ENCODE data around the gene NISCH. TPM values are rescaled to one million over a fixed set of nuclear protein-coding genes. Genes with fewer than 3 reads are reported as not detected.

NISCH gene
- total and polyA plus RNA-seq, 7 donors: 14.3 to 33.4 (median 23.6) TPM

DNA sequence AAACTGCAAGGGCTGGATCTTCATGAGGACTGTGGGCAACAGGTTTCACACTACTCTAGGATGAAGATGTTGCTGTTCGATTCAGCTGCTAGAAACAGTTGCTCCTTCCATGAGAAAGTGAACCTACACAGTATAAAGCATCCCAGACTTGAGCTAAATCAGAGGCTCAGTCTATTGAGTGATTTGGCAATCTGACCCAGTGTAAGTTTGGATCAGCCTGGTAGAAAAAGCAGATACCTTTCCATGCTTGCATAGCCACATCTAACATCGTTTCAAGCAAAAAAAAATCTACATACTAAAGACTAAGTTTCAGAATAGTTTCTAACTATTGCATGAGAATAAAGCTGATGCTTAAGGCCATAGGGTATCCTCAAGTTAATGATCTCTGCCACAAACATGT lies 85.6 kb downstream of the NISCH start:
- peaks cover 38% of the 10 kb centered on the region for H3K4me1 ChIP-seq
- 65 to 78% (median 66%) methylated on average over 2 of the region's 2 CpGs for WGBS, 3 donors
- no peaks in the 10 kb centered on the region for H3K27me3 ChIP-seq (ENCODE audit: insufficient read depth in 3 of 3, low read length in 2 of 3)
- intact Hi-C loops (cut with DNase I): no loop called here
- DNase-seq: no peak
- peaks cover 0 to 40% of the 10 kb centered on the region in 2 donors for H3K36me3 ChIP-seq (ENCODE audit: insufficient read depth in 1 of 2, low read depth in 1 of 2)
- H3K4me3 ChIP-seq: no peak overlapping the region
- ATAC-seq: no peak
- no peaks in the 10 kb centered on the region for H3K9me3 ChIP-seq
- TF ChIP-seq, protein P1, sequence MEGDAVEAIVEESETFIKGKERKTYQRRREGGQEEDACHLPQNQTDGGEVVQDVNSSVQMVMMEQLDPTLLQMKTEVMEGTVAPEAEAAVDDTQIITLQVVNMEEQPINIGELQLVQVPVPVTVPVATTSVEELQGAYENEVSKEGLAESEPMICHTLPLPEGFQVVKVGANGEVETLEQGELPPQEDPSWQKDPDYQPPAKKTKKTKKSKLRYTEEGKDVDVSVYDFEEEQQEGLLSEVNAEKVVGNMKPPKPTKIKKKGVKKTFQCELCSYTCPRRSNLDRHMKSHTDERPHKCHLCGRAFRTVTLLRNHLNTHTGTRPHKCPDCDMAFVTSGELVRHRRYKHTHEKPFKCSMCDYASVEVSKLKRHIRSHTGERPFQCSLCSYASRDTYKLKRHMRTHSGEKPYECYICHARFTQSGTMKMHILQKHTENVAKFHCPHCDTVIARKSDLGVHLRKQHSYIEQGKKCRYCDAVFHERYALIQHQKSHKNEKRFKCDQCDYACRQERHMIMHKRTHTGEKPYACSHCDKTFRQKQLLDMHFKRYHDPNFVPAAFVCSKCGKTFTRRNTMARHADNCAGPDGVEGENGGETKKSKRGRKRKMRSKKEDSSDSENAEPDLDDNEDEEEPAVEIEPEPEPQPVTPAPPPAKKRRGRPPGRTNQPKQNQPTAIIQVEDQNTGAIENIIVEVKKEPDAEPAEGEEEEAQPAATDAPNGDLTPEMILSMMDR (IDR thresholded peaks at IDR 0.05): no peak
- H3K27ac ChIP-seq: no peak overlapping the region

Other genes starting within 250 kb of the NISCH start
- gene TLR9, start 230.0 kb upstream of the NISCH start, total RNA-seq: under 1 TPM in 3 of 4 donors, not detected in 1; 0.34 to 0.55 (median 0.41) TPM
- gene TLR9, start 230.0 kb upstream of the NISCH start, polyA plus RNA-seq: under 1 TPM; 0.04 to 0.14 (median 0.08) TPM
- 100 to 1,000 TPM in 3 of 4 donors, 10 to 100 TPM in 1; 74.9 to 224 (median 138) TPM for gene TWF2, start 216.4 kb upstream of the NISCH start, total RNA-seq
- 100 to 1,000 TPM in 1 of 3 donors, 10 to 100 TPM in 2; 19.6 to 160 (median 74.6) TPM for gene TWF2, start 216.4 kb upstream of the NISCH start, polyA plus RNA-seq
- gene PPM1M, start 209.8 kb upstream of the NISCH start, total RNA-seq: 1 to 10 TPM; 2.1 to 7.5 (median 3.9) TPM
- gene PPM1M, start 209.8 kb upstream of the NISCH start, polyA plus RNA-seq: 1 to 10 TPM; 2.5 to 3.3 (median 2.6) TPM
- gene WDR82, start 177.0 kb upstream of the NISCH start, total RNA-seq: 10 to 100 TPM; 62.1 to 93.1 (median 85.5) TPM
- gene WDR82, start 177.0 kb upstream of the NISCH start, polyA plus RNA-seq: 10 to 100 TPM; 46.1 to 96.7 (median 53.4) TPM
- gene GLYCTK, start 167.8 kb upstream of the NISCH start, total RNA-seq: 1 to 10 TPM; 3.0 to 7.2 (median 5.7) TPM
- gene GLYCTK, start 167.8 kb upstream of the NISCH start, polyA plus RNA-seq: 10 to 100 TPM in 1 of 3 donors, 1 to 10 TPM in 2; 3.1 to 16.5 (median 4.2) TPM
- gene DNAH1, start 139.3 kb upstream of the NISCH start, total RNA-seq: 1 to 10 TPM; 2.4 to 4.1 (median 3.0) TPM
- gene DNAH1, start 139.3 kb upstream of the NISCH start, polyA plus RNA-seq: 1 to 10 TPM in 2 of 3 donors, under 1 TPM in 1; 0.77 to 1.8 (median 1.2) TPM
- 10 to 100 TPM; 61.1 to 78.1 (median 70.7) TPM for gene BAP1, start 45.6 kb upstream of the NISCH start, total RNA-seq
- 100 to 1,000 TPM in 1 of 3 donors, 10 to 100 TPM in 2; 65.7 to 104 (median 78.9) TPM for gene BAP1, start 45.6 kb upstream of the NISCH start, polyA plus RNA-seq
- 10 to 100 TPM in 1 of 4 donors, 1 to 10 TPM in 3; 4.2 to 15.5 (median 7.3) TPM for gene PHF7, start 44.9 kb upstream of the NISCH start, total RNA-seq
- gene PHF7, start 44.9 kb upstream of the NISCH start, polyA plus RNA-seq: 10 to 100 TPM in 1 of 3 donors, 1 to 10 TPM in 2; 4.2 to 13.4 (median 4.6) TPM
- 10 to 100 TPM in 2 of 4 donors, 1 to 10 TPM in 2; 6.0 to 13.8 (median 9.5) TPM for gene SEMA3G, start 10.5 kb upstream of the NISCH start, total RNA-seq
- gene SEMA3G, start 10.5 kb upstream of the NISCH start, polyA plus RNA-seq: 1 to 10 TPM; 6.2 to 8.8 (median 6.5) TPM
- gene TNNC1, start 1.6 kb upstream of the NISCH start, total RNA-seq: 1,000 to 10,000 TPM; 5,645 to 6,422 (median 6,257) TPM
- 1,000 to 10,000 TPM; 4,153 to 7,172 (median 6,558) TPM for gene TNNC1, start 1.6 kb upstream of the NISCH start, polyA plus RNA-seq
- 10 to 100 TPM; 29.0 to 47.5 (median 41.9) TPM for gene STAB1, start 39.7 kb downstream of the NISCH start, total RNA-seq
- gene STAB1, start 39.7 kb downstream of the NISCH start, polyA plus RNA-seq: 10 to 100 TPM; 15.9 to 27.4 (median 22.5) TPM
- 10 to 100 TPM in 2 of 4 donors, 1 to 10 TPM in 2; 6.8 to 13.7 (median 10.4) TPM for gene NT5DC2, start 78.3 kb downstream of the NISCH start, total RNA-seq
- gene NT5DC2, start 78.3 kb downstream of the NISCH start, polyA plus RNA-seq: 10 to 100 TPM in 2 of 3 donors, 1 to 10 TPM in 1; 8.8 to 10.5 (median 10.3) TPM
- 10 to 100 TPM; 29.5 to 32.7 (median 31.0) TPM for gene UQCC5, start 81.0 kb downstream of the NISCH start, total RNA-seq
- 10 to 100 TPM; 34.4 to 95.4 (median 67.9) TPM for gene UQCC5, start 81.0 kb downstream of the NISCH start, polyA plus RNA-seq
- gene PBRM1, start 230.3 kb downstream of the NISCH start, total RNA-seq: 10 to 100 TPM; 38.0 to 46.7 (median 39.9) TPM
- gene PBRM1, start 230.3 kb downstream of the NISCH start, polyA plus RNA-seq: 10 to 100 TPM in 2 of 3 donors, 1 to 10 TPM in 1; 7.5 to 21.9 (median 12.1) TPM
- 100 to 1,000 TPM in 1 of 4 donors, 10 to 100 TPM in 3; 47.3 to 109 (median 67.9) TPM for gene GNL3, start 230.4 kb downstream of the NISCH start, total RNA-seq
- gene GNL3, start 230.4 kb downstream of the NISCH start, polyA plus RNA-seq: 100 to 1,000 TPM in 2 of 3 donors, 10 to 100 TPM in 1; 80.6 to 145 (median 135) TPM